Stomach (tissue), 19 donors: ENCODE data around the gene DUXA. TPM values are rescaled to one million over a fixed set of nuclear protein-coding genes. Genes with fewer than 3 reads are reported as not detected.
"Not testable (repeated sequence)": the region's sequence is repeated elsewhere in the genome, so short reads cannot be mapped to it uniquely, and the experiment has no call there.

Experiments
- DNase-seq, 2 donors: peaks; one replicate each; pipeline versions ENCODE4 v3.0.0 to v3.0.0-alpha.2; 2013 to 2019
- H3K27ac ChIP-seq, 5 donors: fragments of 200-600 bp in 4 of 5; sonication (generic) in 4 of 5; one replicate each; pipeline ENCODE4 v1.5.1; 2013 to 2019; ENCODE audit warnings: mild to moderate bottlenecking in 1 of 5, moderate library complexity in 1 of 5
- H3K27me3 ChIP-seq, 3 donors: fragments of 200-600 bp; sonication (generic); one replicate each; pipeline ENCODE4 v1.5.1; 2017 to 2019; ENCODE audit warnings: mixed run types in 1 of 3
- H3K36me3 ChIP-seq, 4 donors: fragments of 200-600 bp; sonication (generic); 1 replicate in 3 of 4; 2 replicates in 1 of 4; pipeline ENCODE4 v1.5.1; 2016 to 2019
- H3K4me1 ChIP-seq, 4 donors: fragments of 200-600 bp; sonication (generic); one replicate each; pipeline ENCODE4 v1.5.1; 2016 to 2019
- H3K4me3 ChIP-seq, 4 donors: fragments of 200-600 bp; sonication (generic) in 3 of 4; one replicate each; pipeline ENCODE4 v1.5.1; 2016 to 2019; ENCODE audit warnings: mild to moderate bottlenecking in 1 of 4
- H3K9me3 ChIP-seq, 4 donors: fragments of 200-600 bp; sonication (generic); one replicate each; pipeline ENCODE4 v1.5.1; 2016 to 2019
- CTCF ChIP-seq, 7 experiments: fragments of 450-650 bp in 4 of 7; fragments of 200-600 bp in 3 of 7; sonication (generic) in 3 of 7; IDR thresholded peaks; one replicate each; pipeline ENCODE4 v1.5.1; 2016 to 2019; ENCODE audit warnings: antibody characterized with exemption in 7 of 7, control low read depth in 2 of 7, mild to moderate bottlenecking in 1 of 7
- EP300 ChIP-seq: sonication (generic); formaldehyde crosslinking; IDR thresholded peaks from one replicate; pipeline ENCODE4 v1.6.1; 2017; ENCODE audit warnings: antibody characterized with exemption
- POLR2A ChIP-seq, 4 donors: fragments of 450-650 bp; IDR thresholded peaks; one replicate each; pipeline ENCODE4 v1.6.1; 2016; ENCODE audit warnings: antibody characterized with exemption in 4 of 4, control low read depth in 2 of 4, mild to moderate bottlenecking in 1 of 4, moderate library complexity in 1 of 4
- POLR2AphosphoS5 ChIP-seq, 3 donors: sonication (generic); formaldehyde crosslinking; IDR thresholded peaks; one replicate each; pipeline ENCODE4 v1.6.1; 2016; ENCODE audit warnings: antibody characterized with exemption in 3 of 3
- WGBS, 5 donors: extraction: QIAGEN DNeasy Blood & Tissue Kit in 3 of 5; methylation state at CpG; one replicate each; pipeline versions ENCODE4 v1.1.5 to v1.1.7; 2013 to 2018; 5-methylcytosine and 5-hydroxymethylcytosine counted together
- intact Hi-C: fragments of 100-400 bp; cut with DNase I; formaldehyde crosslinking; loops from one replicate; pipeline ENCODE4 v1.15.1; 2023; ENCODE audit warnings: low total_unique reads
- long read RNA-seq, 10 donors: transcript quantifications; one replicate each; lab custom pipeline, GENCODE V29; 2026
- polyA plus RNA-seq, 3 donors: library from polyadenylated mRNA; stranded (reverse); fragments of 200-250 nt; gene quantifications; one replicate each; pipeline ENCODE4 v1.2.3, GENCODE V29; 2013
- total RNA-seq, 5 donors: library from RNA; depleted of rRNA; stranded (reverse); fragments of >200 nt; gene quantifications; one replicate each; pipeline versions ENCODE4 v1.1.0 to v1.2.3, GENCODE V29; 2014 to 2016
- donor health status: healthy with polysubstance abuse.
- donor health status: Bipolar disorder and iron deficiency.
- donor health status: healthy.

The DUXA gene
- total RNA-seq: not detected
- not detected for polyA plus RNA-seq
- long read RNA-seq, donor 1: 0 reads
- long read RNA-seq, donor 2: 0 reads
- long read RNA-seq, donor 3: 0 reads
- long read RNA-seq, donor 4: 0 reads
- long read RNA-seq, donor 5: 0 reads
- long read RNA-seq, donor 6: 0 reads
- long read RNA-seq, donor 7: 0 reads
- long read RNA-seq, donor 8: 0 reads
- long read RNA-seq, donor 9: 0 reads
- long read RNA-seq, donor 10: 0 reads

- peaks cover 4 to 31% (median 10%) of the 10 kb centered on the region in 4 donors for H3K9me3 ChIP-seq
- H3K4me1 ChIP-seq: peaks cover 0 to 8% (median 1%) of the 10 kb centered on the region in 4 donors
- intact Hi-C loops: no loop called here
- no peak within 1 kb of the TSS for H3K27ac ChIP-seq
- H3K4me3 ChIP-seq: no peak within 1 kb of the TSS
- H3K27me3 ChIP-seq: peaks cover 0 to 3% (median 0%) of the 10 kb centered on the region in 3 donors
- H3K36me3 ChIP-seq: no peaks in the 10 kb centered on the region
- WGBS, 5 donors: 79 to 91% (median 82%) methylated on average over 6 of the region's 6 CpGs
- no peak for DNase-seq
- no peak for TF ChIP-seq CTCF (IDR thresholded peaks at IDR 0.05)
- no peak for TF ChIP-seq POLR2A (IDR thresholded peaks at IDR 0.05)
- no peak for TF ChIP-seq EP300
- TF ChIP-seq POLR2AphosphoS5 (IDR thresholded peaks at IDR 0.05): no peak
Observed at GRCh38 chr19:57167385-57167784, at the start of gene DUXA. Gene DUXA, minus strand, starts transcription at chr19:57167485. Its CDS starts 42 bp downstream, at chr19:57167443.

GRCh38 chr19:57212109-57212508 lies 44.8 kb upstream of the DUXA start:
- intact Hi-C loops: no loop called here
- H3K27ac ChIP-seq: no peak overlapping the region
- H3K9me3 ChIP-seq: peaks cover 13 to 87% (median 58%) of the 10 kb centered on the region in 4 donors
- H3K4me3 ChIP-seq: no peak overlapping the region
- peaks cover 58 to 98% (median 94%) of the 10 kb centered on the region in 4 donors for H3K36me3 ChIP-seq
- TF ChIP-seq EP300 (no peak), POLR2A (IDR thresholded peaks at IDR 0.05) (no peak), POLR2AphosphoS5 (IDR thresholded peaks at IDR 0.05) (no peak), CTCF (IDR thresholded peaks at IDR 0.05) (no peak)
- WGBS, 5 donors: 93 to 96% (median 95%) methylated on average over 7 of the region's 7 CpGs
- H3K4me1 ChIP-seq: no peaks in the 10 kb centered on the region
- no peaks in the 10 kb centered on the region for H3K27me3 ChIP-seq
- no peak for DNase-seq

GRCh38 chr19:57210381-57210780 lies 43.1 kb upstream of the DUXA start:
- intact Hi-C loops: no loop called here
- peaks cover 13 to 85% (median 57%) of the 10 kb centered on the region in 4 donors for H3K9me3 ChIP-seq
- H3K4me1 ChIP-seq: no peaks in the 10 kb centered on the region
- H3K27ac ChIP-seq: no peak overlapping the region
- peaks cover 69 to 96% (median 92%) of the 10 kb centered on the region in 4 donors for H3K36me3 ChIP-seq
- H3K27me3 ChIP-seq: no peaks in the 10 kb centered on the region
- WGBS, 5 donors: 83 to 98% (median 92%) methylated on average over 4 of the region's 4 CpGs
- no peak for DNase-seq
- H3K4me3 ChIP-seq: no peak overlapping the region
- TF ChIP-seq POLR2A (IDR thresholded peaks at IDR 0.05) (no peak), POLR2AphosphoS5 (IDR thresholded peaks at IDR 0.05) (no peak), CTCF (IDR thresholded peaks at IDR 0.05) (no peak), EP300 (no peak)

- Histone ChIP-seq H3K36me3 (peaks cover 35 to 97% (median 95%) of the 10 kb centered on the region in 4 donors), H3K4me3 (no peak overlapping the region), H3K27me3 (no peaks in the 10 kb centered on the region), H3K27ac (no peak overlapping the region), H3K4me1 (peaks cover 0 to 6% (median 0%) of the 10 kb centered on the region in 4 donors), H3K9me3 (peaks cover 0 to 51% (median 23%) of the 10 kb centered on the region in 4 donors)
- 89 to 91% (median 91%) methylated on average over 5 of the region's 5 CpGs for WGBS, 5 donors
- no peak for DNase-seq
- intact Hi-C loops: no loop called here
- no peak for TF ChIP-seq POLR2A (IDR thresholded peaks at IDR 0.05)
Observed at GRCh38 chr19:57202160-57202559, 34.9 kb upstream of the DUXA start.

- H3K9me3 ChIP-seq: peaks cover 0 to 32% (median 6%) of the 10 kb centered on the region in 4 donors
- intact Hi-C loops, H3K4me3 ChIP-seq, DNase-seq, H3K27ac ChIP-seq, H3K27me3 ChIP-seq: not testable (repeated sequence)
- 90 to 99% (median 97%) methylated on average over 6 of the region's 6 CpGs for WGBS, 5 donors
- peaks cover 9 to 13% (median 10%) of the 10 kb centered on the region in 4 donors for H3K4me1 ChIP-seq
- peaks cover 54 to 99% (median 95%) of the 10 kb centered on the region in 4 donors for H3K36me3 ChIP-seq
Observed at GRCh38 chr19:57197874-57198273, 30.6 kb upstream of the DUXA start.
